ENCODE results near the gene ZNF431.

GRCh38 chr19:21148681-21149080 is 6.8 kb downstream of the ZNF431 start:
- no peak for TF ChIP-seq POLR2A (IDR thresholded peaks at IDR 0.05; ENCODE audit: low read length)
- no peak for TF ChIP-seq GATA1 (IDR thresholded peaks at IDR 0.05; ENCODE audit: low read depth, low read length)

All from erythroblast (primary cell).